Myocyte (in vitro differentiated cells): ENCODE results near the gene PLCL1. TPM values are rescaled to one million over a fixed set of nuclear protein-coding genes. Genes with fewer than 3 reads are reported as not detected.

Experiments used
- DNase-seq: peaks from one replicate; pipeline ENCODE4 v3.0.0-alpha.2; 2012; ENCODE audit warnings: low read depth
- total RNA-seq: library from RNA; depleted of rRNA; stranded (reverse); fragments of >200 nt; gene quantifications from 2 replicates; pipeline ENCODE4 v1.2.3, GENCODE V29; 2014

PLCL1 gene
- total RNA-seq, 1 donor from 2014 or later: 2.5 TPM

GRCh38 chr2:197884252-197884651, 79.9 kb downstream of the PLCL1 start:
- no peak for DNase-seq

GRCh38 chr2:197885126-197885525, 80.7 kb downstream of the PLCL1 start:
- peak; percentile 28 for DNase-seq

- DNase-seq: peak; percentile 54
Observed at GRCh38 chr2:197885587-197885986, 81.2 kb downstream of the PLCL1 start.

GRCh38 chr2:197888321-197888720, 83.9 kb downstream of the PLCL1 start:
- no peak for DNase-seq

GRCh38 chr2:197889041-197889440, 84.6 kb downstream of the PLCL1 start:
- DNase-seq: peak; percentile 33

GRCh38 chr2:197890168-197890567, 85.8 kb downstream of the PLCL1 start:
- peak; percentile 15 for DNase-seq

GRCh38 chr2:197891897-197892442, 87.6 kb downstream of the PLCL1 start:
- no peak for DNase-seq

- DNase-seq: no peak
Observed at GRCh38 chr2:197893403-197894177, 89.2 kb downstream of the PLCL1 start.

GRCh38 chr2:197894751-197895274, 90.4 kb downstream of the PLCL1 start:
- no peak for DNase-seq

GRCh38 chr2:197897960-197898678, 93.7 kb downstream of the PLCL1 start:
- no peak for DNase-seq

- no peak for DNase-seq
Observed at GRCh38 chr2:197904446-197904845, 100.1 kb downstream of the PLCL1 start.

GRCh38 chr2:197908156-197908555, 103.8 kb downstream of the PLCL1 start:
- DNase-seq: no peak

- peak; percentile 87 for DNase-seq
Observed at GRCh38 chr2:197908990-197909776, 104.8 kb downstream of the PLCL1 start.

GRCh38 chr2:197911667-197912066, 107.3 kb downstream of the PLCL1 start:
- no peak for DNase-seq

- no peak for DNase-seq
Observed at GRCh38 chr2:197913084-197913483, 108.7 kb downstream of the PLCL1 start.

- no peak for DNase-seq
Observed at GRCh38 chr2:197914778-197915177, 110.4 kb downstream of the PLCL1 start.

- DNase-seq: no peak
Observed at GRCh38 chr2:197915548-197916265, 111.3 kb downstream of the PLCL1 start.

GRCh38 chr2:197919487-197919886, 115.1 kb downstream of the PLCL1 start:
- peak; percentile 33 for DNase-seq

- peak; percentile 92 for DNase-seq
Observed at GRCh38 chr2:197920088-197920487, 115.7 kb downstream of the PLCL1 start.

GRCh38 chr2:197920592-197921201, 116.3 kb downstream of the PLCL1 start:
- peak; percentile 40 for DNase-seq
